GM10266 (cell line): ENCODE measurements around the gene RDH8.
"Not testable (repeated sequence)": the region's sequence is repeated elsewhere in the genome, so short reads cannot be mapped to it uniquely, and the experiment has no call there.

Source experiments
- DNase-seq: peaks from one replicate; pipeline ENCODE4 v3.0.0; 2012; ENCODE audit errors: extremely low spot score
- TF ChIP-seq, protein P1 (sequence below): IDR thresholded peaks from 2 replicates; pipeline ENCODE4 v1.5.1; 2012; ENCODE audit warnings: mild to moderate bottlenecking, low read depth; ENCODE audit not compliant: control insufficient read depth, insufficient read depth; ENCODE audit errors: missing control alignments

Gene RDH8

DNA sequence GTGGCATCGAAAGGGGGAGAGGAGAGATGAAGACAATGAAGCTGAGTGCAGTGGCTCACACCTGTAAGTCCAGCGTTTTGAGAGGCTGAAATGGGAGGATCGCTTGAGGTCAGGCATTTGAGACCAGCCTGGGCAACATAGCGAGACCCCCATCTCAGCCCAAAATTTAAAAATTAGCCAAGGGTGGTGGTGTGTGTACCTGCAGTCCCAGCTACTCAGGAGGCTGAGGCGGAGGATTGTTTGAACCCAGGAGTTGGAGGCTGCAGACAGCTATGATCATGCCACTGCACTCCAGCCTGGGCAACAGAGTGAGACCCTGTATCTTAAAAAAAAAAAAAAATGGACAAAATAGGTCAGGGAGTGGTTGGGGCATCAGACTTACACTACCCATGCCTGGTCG is 7.6 kb downstream of the RDH8 start:
- TF ChIP-seq, protein P1, sequence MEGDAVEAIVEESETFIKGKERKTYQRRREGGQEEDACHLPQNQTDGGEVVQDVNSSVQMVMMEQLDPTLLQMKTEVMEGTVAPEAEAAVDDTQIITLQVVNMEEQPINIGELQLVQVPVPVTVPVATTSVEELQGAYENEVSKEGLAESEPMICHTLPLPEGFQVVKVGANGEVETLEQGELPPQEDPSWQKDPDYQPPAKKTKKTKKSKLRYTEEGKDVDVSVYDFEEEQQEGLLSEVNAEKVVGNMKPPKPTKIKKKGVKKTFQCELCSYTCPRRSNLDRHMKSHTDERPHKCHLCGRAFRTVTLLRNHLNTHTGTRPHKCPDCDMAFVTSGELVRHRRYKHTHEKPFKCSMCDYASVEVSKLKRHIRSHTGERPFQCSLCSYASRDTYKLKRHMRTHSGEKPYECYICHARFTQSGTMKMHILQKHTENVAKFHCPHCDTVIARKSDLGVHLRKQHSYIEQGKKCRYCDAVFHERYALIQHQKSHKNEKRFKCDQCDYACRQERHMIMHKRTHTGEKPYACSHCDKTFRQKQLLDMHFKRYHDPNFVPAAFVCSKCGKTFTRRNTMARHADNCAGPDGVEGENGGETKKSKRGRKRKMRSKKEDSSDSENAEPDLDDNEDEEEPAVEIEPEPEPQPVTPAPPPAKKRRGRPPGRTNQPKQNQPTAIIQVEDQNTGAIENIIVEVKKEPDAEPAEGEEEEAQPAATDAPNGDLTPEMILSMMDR: no peak
- DNase-seq: no peak

DNA sequence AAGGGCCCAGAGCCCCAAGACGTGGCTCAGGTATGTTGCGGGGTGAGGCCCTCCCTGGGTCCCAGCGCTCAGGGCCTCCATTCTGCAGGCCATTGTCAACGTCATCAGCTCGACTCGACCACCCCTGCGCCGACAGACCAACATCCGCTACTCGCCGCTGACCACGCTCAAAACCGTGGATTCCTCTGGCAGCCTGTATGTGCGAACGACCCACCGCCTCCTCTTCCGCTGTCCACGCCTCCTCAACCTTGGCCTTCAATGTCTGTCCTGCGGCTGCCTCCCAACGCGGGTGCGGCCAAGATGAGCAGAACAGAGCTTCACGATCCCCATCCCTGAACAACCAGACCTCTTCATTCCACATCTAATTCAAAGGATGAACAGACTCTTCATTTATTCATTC is 8.2 kb downstream of the RDH8 start:
- TF ChIP-seq, protein P1: no peak
- DNase-seq: no peak

DNA sequence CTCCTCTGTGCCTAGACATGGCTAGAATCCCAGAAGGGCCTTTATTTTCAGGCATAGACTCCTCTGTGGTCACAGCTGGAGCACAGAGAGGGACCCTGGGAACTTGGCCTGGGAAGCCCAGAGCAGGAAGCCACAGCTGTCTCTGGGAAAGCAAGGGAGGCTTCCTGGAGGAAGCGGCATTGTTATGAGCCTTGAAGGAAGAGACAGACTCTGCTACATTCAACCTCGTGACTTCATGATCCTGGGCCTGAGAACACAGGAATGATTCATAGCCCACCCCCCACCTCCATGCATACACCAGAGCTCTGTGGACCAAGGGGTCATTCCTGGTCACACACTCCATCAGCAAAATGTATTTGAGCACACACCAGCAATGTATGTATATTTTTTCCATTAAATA is 8.6 kb downstream of the RDH8 start:
- no peak for DNase-seq
- TF ChIP-seq, protein P1: no peak

DNA sequence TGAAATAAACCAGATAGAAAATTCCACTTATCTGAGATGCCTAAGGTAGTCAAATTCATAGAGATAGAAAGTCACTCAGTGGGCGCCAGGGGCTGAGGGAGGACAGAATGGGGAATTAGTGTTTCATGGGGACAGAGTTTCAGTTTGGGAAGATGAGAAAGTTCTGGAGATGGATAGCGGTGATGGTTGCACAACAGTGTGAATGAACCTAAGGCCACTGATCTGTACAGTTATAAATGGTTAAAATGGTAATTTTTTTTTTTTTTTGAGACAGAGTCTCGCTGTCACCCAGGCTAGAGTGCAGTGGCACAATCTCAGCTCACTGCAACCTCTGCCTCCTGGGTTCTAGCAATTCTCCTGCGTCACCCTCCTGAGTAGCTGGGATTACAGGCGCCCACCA is 9.8 kb downstream of the RDH8 start:
- DNase-seq: not testable (repeated sequence)

DNA sequence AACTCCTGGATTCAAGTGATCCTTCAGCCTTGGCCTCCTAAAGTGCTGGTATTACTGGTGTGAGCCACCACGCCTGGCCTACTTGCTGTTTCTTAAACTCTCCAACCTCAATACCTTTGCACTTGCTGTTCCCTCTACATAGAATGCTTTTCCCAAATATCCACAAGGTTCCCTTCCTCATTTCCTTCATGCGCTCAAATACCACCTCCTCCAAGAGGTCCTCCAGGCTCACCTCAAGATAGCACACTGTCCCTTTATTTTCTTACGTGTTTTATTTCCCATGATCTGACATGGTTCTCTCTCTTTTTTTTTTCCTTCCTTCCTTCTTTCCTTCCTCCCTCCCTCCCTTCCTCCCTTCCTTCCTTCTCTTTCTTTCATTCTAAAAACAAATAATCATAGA is 13.5 kb downstream of the RDH8 start:
- TF ChIP-seq, protein P1: no peak
- DNase-seq: no peak

DNA sequence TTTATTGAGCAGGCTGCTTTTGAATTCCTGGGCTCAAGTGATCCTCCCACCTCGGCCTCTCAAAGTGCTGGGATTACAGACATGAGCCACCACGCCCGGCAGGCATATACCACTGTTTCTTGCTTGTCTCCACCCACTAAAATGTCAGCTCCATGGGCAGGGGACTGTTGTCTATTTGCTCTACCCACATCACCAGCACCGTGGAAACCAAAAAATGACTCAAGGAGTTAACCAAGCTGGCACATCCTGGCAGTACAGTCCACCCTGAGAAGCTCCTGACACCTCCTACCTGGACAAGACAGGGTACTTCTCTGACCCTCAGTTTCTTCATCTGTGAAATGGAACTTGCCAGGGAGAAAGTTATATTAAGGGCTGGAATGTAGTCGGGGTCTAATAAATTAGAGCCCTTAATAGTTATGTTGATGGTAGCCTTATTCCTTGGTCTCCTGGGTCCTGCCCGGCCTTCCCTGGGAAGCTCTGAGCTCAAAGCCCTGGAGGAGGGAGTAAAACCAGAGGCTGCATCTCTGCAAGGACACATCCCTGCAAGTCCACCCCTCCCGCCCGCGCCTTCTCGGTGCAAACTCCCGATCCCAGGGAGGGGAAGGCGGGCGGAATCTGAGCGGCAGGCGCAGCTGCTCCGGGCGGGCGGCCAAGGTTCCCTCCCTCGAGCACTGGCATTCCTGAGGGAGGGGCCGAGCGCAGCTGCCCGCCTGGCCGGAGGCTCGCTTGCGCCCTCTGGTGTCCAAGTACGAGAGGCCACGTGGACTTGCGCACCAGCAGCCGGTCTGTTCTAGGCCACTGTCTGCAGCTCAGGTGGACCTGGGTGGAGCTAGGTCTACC is 14.1 kb downstream of the RDH8 start:
- TF ChIP-seq, protein P1: peak; percentile 98
- peak; percentile 91 for DNase-seq

DNA sequence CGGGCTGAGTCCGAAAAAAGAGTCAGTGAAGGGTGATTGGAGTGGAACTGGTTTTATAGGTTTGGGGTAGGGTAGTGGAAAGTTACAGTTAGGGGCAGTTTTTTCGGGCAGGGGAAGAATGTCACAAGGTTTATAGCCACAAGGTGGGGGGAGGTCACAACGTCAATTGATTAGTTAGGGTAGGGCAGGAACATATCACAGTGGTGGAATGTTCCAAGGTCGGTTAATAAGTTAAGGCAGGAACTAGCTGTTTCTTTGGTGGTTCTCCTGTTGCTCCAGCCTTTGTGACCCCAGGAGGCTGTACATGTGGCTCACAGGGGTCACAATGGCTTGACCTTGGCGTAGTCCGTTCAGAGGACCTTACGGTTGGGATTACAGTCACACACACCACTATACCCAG is 20.3 kb downstream of the RDH8 start:
- TF ChIP-seq, protein P1: no peak
- no peak for DNase-seq
